GM18951 (cell line): Measurements from ENCODE around the gene SLC9A1.

ENCODE experiments used
- POLR2A ChIP-seq: IDR thresholded peaks from 4 replicates; pipeline ENCODE4 v1.6.1; 2011; ENCODE audit warnings: mild to moderate bottlenecking; ENCODE audit not compliant: insufficient read length, insufficient read depth; ENCODE audit errors: extremely low read depth
- in situ Hi-C: fragments of 300-500 bp; cut with MboI; formaldehyde crosslinking; loops from one replicate; pipeline ENCODE4 v1.12.0; 2022; ENCODE audit warnings: low sequenced_read_pairs, mixed read lengths, inconsistent platforms; ENCODE audit not compliant: unreplicated experiment

SLC9A1 gene

DNA sequence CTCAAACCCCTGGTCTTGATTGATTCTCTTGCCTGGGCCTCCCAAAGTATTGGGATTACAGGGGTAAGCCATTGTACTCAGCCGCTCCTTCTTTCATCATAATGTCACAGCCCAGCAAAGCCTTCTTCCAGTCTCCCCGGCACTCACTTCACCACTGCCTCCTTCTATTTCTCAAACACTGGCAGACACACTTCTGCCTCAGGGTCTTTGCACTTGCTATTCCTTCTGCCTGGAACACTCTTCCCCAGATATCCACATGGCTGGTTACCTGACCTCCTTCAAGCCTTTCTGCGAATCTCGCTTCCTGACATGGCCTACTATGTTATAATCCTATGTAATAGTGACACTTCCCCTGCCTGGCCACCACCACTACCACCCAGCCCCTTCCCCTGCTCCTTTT lies 7.2 kb upstream of the SLC9A1 start:
- in situ Hi-C loops: no loop called here
- TF ChIP-seq POLR2A: no peak

GRCh38 chr1:27161594-27161993 lies 6.7 kb upstream of the SLC9A1 start:
- in situ Hi-C loops: no loop called here

GRCh38 chr1:27157194-27157593 lies 2.3 kb upstream of the SLC9A1 start:
- no peak for TF ChIP-seq POLR2A
- in situ Hi-C loops: no loop called here

More at GRCh38 chr1:27161594-27161993, 6.7 kb upstream of the SLC9A1 start:
- no peak for TF ChIP-seq POLR2A

DNA sequence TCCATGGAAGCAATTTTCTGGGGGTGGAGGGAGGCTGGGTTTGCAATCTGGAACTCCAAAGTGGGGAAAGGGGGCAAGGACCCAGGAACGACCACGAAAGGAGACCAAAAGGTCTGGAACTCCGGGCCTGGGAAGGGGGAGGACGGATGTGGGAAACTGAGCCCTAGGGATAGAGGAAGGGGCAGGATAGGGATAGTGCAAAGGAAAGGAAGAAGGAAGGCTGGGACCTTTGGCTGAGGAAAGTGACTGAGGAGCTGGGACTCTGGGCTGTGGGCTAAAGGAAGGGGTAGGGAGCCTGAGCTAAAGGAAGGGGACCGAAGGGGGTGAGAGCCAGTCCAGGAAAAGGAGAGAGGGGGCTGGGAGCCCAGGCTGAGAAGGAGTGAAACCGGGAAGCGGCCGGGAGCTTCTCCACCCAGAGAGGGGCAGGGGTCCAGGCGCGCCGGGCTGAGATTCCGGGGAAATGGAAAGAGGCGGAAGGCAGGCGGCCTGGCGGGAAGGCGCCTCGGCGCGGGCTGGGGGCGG lies 395 bp downstream of the SLC9A1 start:
- no peak for TF ChIP-seq POLR2A
- in situ Hi-C loops: no loop called here

- in situ Hi-C loops: no loop called here
- TF ChIP-seq POLR2A: no peak
Measured at GRCh38 chr1:27153927-27154358, 982 bp downstream of the SLC9A1 start.

- no peak for TF ChIP-seq POLR2A
- in situ Hi-C loops: no loop called here
Measured at GRCh38 chr1:27153549-27153886, 1.4 kb downstream of the SLC9A1 start.

GRCh38 chr1:27152829-27153548 lies 1.9 kb downstream of the SLC9A1 start:
- in situ Hi-C loops: no loop called here
- TF ChIP-seq POLR2A: no peak

- TF ChIP-seq POLR2A: no peak
- in situ Hi-C loops: no loop called here
Measured at GRCh38 chr1:27152004-27152828, 2.7 kb downstream of the SLC9A1 start.

GRCh38 chr1:27150641-27151040 lies 4.3 kb downstream of the SLC9A1 start:
- in situ Hi-C loops: no loop called here
- TF ChIP-seq POLR2A: no peak

- no peak for TF ChIP-seq POLR2A
- in situ Hi-C loops: no loop called here
Measured at GRCh38 chr1:27150183-27150582, 4.7 kb downstream of the SLC9A1 start.

- no peak for TF ChIP-seq POLR2A
- in situ Hi-C loops: no loop called here
Measured at GRCh38 chr1:27149762-27150113, 5.2 kb downstream of the SLC9A1 start.

- no peak for TF ChIP-seq POLR2A
- in situ Hi-C loops: no loop called here
Measured at GRCh38 chr1:27149084-27149761, 5.7 kb downstream of the SLC9A1 start.

DNA sequence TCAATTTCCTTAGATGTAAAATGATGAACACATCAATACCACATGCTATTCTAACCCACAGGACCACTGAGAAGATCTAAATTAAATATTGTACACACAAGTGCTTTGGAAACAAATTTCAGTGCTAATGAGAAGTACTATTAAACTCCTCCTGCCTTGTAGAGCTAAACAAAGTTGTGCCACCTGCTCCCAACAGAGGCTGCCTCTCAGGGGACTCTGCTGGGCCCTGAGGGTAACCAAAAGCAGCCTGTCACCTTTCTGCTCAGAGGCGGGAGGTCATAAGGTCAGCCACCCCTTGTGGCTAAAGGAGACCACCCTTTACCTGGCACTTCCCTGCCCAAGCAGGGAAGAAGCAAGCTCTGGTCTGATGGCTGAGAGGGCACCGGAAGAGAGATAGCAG lies 6.3 kb downstream of the SLC9A1 start:
- TF ChIP-seq POLR2A: no peak
- in situ Hi-C loops: no loop called here
